ENCODE data around the gene GPI. TPM values are rescaled to one million over a fixed set of nuclear protein-coding genes. Genes with fewer than 3 reads are reported as not detected.

The GPI gene
- total RNA-seq, 2 experiments from 2014 or later, result 111 to 218 TPM

- H3K9me3 ChIP-seq (ENCODE audit: low read length), result no peaks in the 10 kb centered on the region
- CTCF ChIA-PET (ENCODE audit: unreplicated experiment), result no interaction called here
- H3K9me2 ChIP-seq (ENCODE audit: insufficient read depth, low read length), result no peaks in the 10 kb centered on the region
- H3K27ac ChIP-seq (ENCODE audit: low read depth, low read length, poor library complexity, severe bottlenecking), result no peak overlapping the region
- TF ChIP-seq CTCF (conservative IDR thresholded peaks at IDR 0.05; ENCODE audit: low read length) (no peak), EZH2phosphoT487 (IDR thresholded peaks at IDR 0.05; ENCODE audit: borderline replicate concordance, low read depth, low read length) (no peak)
- no peaks in the 10 kb centered on the region for H4K20me1 ChIP-seq (ENCODE audit: insufficient read depth, low read length)
- H2AFZ ChIP-seq (ENCODE audit: low read length), result no peak overlapping the region
- H3K79me2 ChIP-seq (ENCODE audit: insufficient read depth, low read depth, low read length), result peaks cover 45% of the 10 kb centered on the region
- peak overlapping the region; percentile 62 for H3K4me2 ChIP-seq (ENCODE audit: low read length)
- no peak overlapping the region for H3K4me3 ChIP-seq (ENCODE audit: low read depth, low read length, poor library complexity, severe bottlenecking)
- peaks cover 40% of the 10 kb centered on the region for H3K4me1 ChIP-seq (ENCODE audit: insufficient read depth, low read length, poor library complexity, severe bottlenecking)
- intact Hi-C loops (cut with micrococcal nuclease; ENCODE audit: unreplicated experiment), result loop anchor here (2.0 kb wide), 1 partner anchor 23 kb away; the partner anchor contains the start of gene UBA2
- POLR2A ChIA-PET, result interaction anchor here (1.1 kb wide), 1 partner anchor 11 kb away, joined by 3 read pairs; no protein-coding TSS in a partner anchor
- DNase-seq (ENCODE audit: low spot score), result no peak
- TSS peak; percentile 36 for BruUV-seq (replicated peaks)
- peaks cover 41% of the 10 kb centered on the region for H3K36me3 ChIP-seq (ENCODE audit: insufficient read depth, low read length)
Measured at GRCh38 chr19:34405892-34406660, 41.1 kb downstream of the GPI start.

GRCh38 chr19:34408411-34408810 is 43.4 kb downstream of the GPI start:
- CTCF ChIA-PET (ENCODE audit: unreplicated experiment), result interaction anchor here (0.6 kb wide), 1 partner anchor 38 kb away, joined by 3 read pairs; no protein-coding TSS in a partner anchor

More at GRCh38 chr19:34408411-34408810, 43.4 kb downstream of the GPI start:
- H4K20me1 ChIP-seq (ENCODE audit: insufficient read depth, low read length), result no peaks in the 10 kb centered on the region
- BruUV-seq (replicated peaks), result no TSS peak
- TF ChIP-seq CTCF (conservative IDR thresholded peaks at IDR 0.05; ENCODE audit: low read length) (no peak), EZH2phosphoT487 (IDR thresholded peaks at IDR 0.05; ENCODE audit: borderline replicate concordance, low read depth, low read length) (no peak)
- POLR2A ChIA-PET, result no interaction called here
- peaks cover 45% of the 10 kb centered on the region for H3K79me2 ChIP-seq (ENCODE audit: insufficient read depth, low read depth, low read length)
- H3K4me1 ChIP-seq (ENCODE audit: insufficient read depth, low read length, poor library complexity, severe bottlenecking), result peaks cover 40% of the 10 kb centered on the region
- no peak overlapping the region for H3K4me3 ChIP-seq (ENCODE audit: low read depth, low read length, poor library complexity, severe bottlenecking)
- DNase-seq (ENCODE audit: low spot score), result no peak
- no peak overlapping the region for H2AFZ ChIP-seq (ENCODE audit: low read length)
- intact Hi-C loops (cut with micrococcal nuclease; ENCODE audit: unreplicated experiment), result no loop called here
- H3K9me3 ChIP-seq (ENCODE audit: low read length), result no peaks in the 10 kb centered on the region
- no peak overlapping the region for H3K27ac ChIP-seq (ENCODE audit: low read depth, low read length, poor library complexity, severe bottlenecking)
- no peak overlapping the region for H3K4me2 ChIP-seq (ENCODE audit: low read length)
- H3K36me3 ChIP-seq (ENCODE audit: insufficient read depth, low read length), result peaks cover 51% of the 10 kb centered on the region
- no peaks in the 10 kb centered on the region for H3K9me2 ChIP-seq (ENCODE audit: insufficient read depth, low read length)

All from OCI-LY7 (cell line).